ENCODE results near the gene BCL2L11. TPM values are rescaled to one million over a fixed set of nuclear protein-coding genes. Genes with fewer than 3 reads are reported as not detected.

BCL2L11 gene
- total RNA-seq, 4 donors from 2014 or later, result 8.8 to 41.8 (median 36.1) TPM

- in situ Hi-C loops (cut with MboI; ENCODE audit: low pct_ligation_motif_present in 1 of 4, low pct_unique_long_range_greater_than_20kb in 1 of 4, low sequenced_read_pairs in 3 of 4), result loop anchor here in 3 of 4 donors (10.0 to 25.0 kb wide), 4 partner anchors 299 to 598 kb away; no protein-coding TSS in a partner anchor
- H3K4me1 ChIP-seq, result peaks cover 6 to 23% (median 21%) of the 10 kb centered on the region in 4 donors
- peaks cover 48% of the 10 kb centered on the region for H3K27me3 ChIP-seq
- 89 to 90% methylated on average over 1 of the region's 1 CpG for WGBS, 2 donors (ENCODE audit: low coverage in 1 of 2)
- H3K36me3 ChIP-seq, result no peaks in the 10 kb centered on the region
- no peak for DNase-seq
- H3K4me3 ChIP-seq, result no peak overlapping the region
- TF ChIP-seq, protein P1, sequence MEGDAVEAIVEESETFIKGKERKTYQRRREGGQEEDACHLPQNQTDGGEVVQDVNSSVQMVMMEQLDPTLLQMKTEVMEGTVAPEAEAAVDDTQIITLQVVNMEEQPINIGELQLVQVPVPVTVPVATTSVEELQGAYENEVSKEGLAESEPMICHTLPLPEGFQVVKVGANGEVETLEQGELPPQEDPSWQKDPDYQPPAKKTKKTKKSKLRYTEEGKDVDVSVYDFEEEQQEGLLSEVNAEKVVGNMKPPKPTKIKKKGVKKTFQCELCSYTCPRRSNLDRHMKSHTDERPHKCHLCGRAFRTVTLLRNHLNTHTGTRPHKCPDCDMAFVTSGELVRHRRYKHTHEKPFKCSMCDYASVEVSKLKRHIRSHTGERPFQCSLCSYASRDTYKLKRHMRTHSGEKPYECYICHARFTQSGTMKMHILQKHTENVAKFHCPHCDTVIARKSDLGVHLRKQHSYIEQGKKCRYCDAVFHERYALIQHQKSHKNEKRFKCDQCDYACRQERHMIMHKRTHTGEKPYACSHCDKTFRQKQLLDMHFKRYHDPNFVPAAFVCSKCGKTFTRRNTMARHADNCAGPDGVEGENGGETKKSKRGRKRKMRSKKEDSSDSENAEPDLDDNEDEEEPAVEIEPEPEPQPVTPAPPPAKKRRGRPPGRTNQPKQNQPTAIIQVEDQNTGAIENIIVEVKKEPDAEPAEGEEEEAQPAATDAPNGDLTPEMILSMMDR (IDR thresholded peaks at IDR 0.05), result no peak
- TF ChIP-seq POLR2AphosphoS5 (IDR thresholded peaks at IDR 0.05) (no peak), EP300 (IDR thresholded peaks at IDR 0.05; ENCODE audit: low read depth) (no peak)
- no peak overlapping the region for H3K27ac ChIP-seq
- intact Hi-C loops (cut with DNase I; ENCODE audit: low total_unique reads), result no loop called here
- H3K9me3 ChIP-seq, result no peaks in the 10 kb centered on the region
Observed at GRCh38 chr2:111113838-111114237, 6.9 kb upstream of the BCL2L11 start.

DNA sequence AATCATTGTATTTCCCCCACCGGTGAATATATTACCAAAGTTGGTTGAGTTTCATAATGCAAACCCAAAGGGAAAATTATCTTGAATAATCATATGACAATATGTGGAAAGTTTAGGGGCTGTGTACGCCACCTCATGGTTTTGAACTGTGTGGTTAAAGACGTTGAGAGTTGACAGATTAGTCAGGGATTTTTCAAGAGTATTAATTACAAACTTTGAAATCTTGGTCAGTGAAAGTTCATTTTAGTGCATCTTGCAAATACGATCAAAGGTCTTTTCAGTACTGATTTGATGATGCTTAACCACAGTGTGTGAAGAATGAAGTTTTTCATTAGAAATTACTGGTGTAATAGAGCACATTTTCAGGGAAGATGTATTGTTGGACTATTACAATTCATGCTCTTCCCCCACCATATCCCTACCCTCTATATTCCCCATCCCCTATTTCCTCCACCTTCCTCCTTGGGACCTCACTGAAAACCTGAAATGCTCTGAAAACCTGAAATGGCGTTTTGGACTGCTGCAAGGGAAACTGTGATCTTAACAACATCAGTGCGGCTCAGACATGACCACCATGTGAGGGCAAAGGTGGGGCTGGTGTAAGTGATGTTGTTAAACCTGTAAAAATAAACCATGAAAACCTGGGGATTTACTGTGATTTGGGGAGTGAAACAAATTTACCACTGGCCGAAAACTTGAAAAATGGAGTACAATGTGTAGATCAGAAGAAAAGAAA is 4.5 kb upstream of the BCL2L11 start:
- Histone ChIP-seq H3K36me3 (no peaks in the 10 kb centered on the region), H3K27ac (no peak overlapping the region), H3K4me1 (peaks cover 11 to 38% (median 37%) of the 10 kb centered on the region in 4 donors), H3K9me3 (no peaks in the 10 kb centered on the region), H3K4me3 (no peak overlapping the region), H3K27me3 (peaks cover 61% of the 10 kb centered on the region)
- in situ Hi-C loops (cut with MboI; ENCODE audit: low pct_ligation_motif_present in 1 of 4, low pct_unique_long_range_greater_than_20kb in 1 of 4, low sequenced_read_pairs in 3 of 4), result loop anchor here in 3 of 4 donors (10.0 to 25.0 kb wide), 4 partner anchors 301 to 596 kb away; no protein-coding TSS in a partner anchor
- WGBS, 2 donors (ENCODE audit: low coverage in 1 of 2), result 60 to 61% methylated on average over 5 to 7 of the region's 7 CpGs
- TF ChIP-seq POLR2A (IDR thresholded peaks at IDR 0.05), result no peak
- DNase-seq, result no peak
- intact Hi-C loops (cut with DNase I; ENCODE audit: low total_unique reads), result no loop called here

GRCh38 chr2:111116843-111117597 is 3.7 kb upstream of the BCL2L11 start:
- WGBS, 2 donors (ENCODE audit: low coverage in 1 of 2), result 0 to 7% methylated on average over 8 to 27 of the region's 30 CpGs
- Histone ChIP-seq H3K4me3 (peak overlapping the region in 3 of 4 donors; percentile 23 to 73 (median 70)), H3K36me3 (no peaks in the 10 kb centered on the region), H3K4me1 (peaks cover 11 to 45% (median 38%) of the 10 kb centered on the region in 4 donors), H3K27me3 (peaks cover 55% of the 10 kb centered on the region), H3K9me3 (no peaks in the 10 kb centered on the region), H3K27ac (peak overlapping the region in 3 of 4 donors; percentile 8 to 85 (median 55))
- peak; percentile 85 for DNase-seq
- in situ Hi-C loops (cut with MboI; ENCODE audit: low pct_ligation_motif_present in 1 of 4, low pct_unique_long_range_greater_than_20kb in 1 of 4, low sequenced_read_pairs in 3 of 4) (loop anchor here in 3 of 4 donors (10.0 to 25.0 kb wide), 4 partner anchors 302 to 595 kb away; no protein-coding TSS in a partner anchor), intact Hi-C loops (cut with DNase I; ENCODE audit: low total_unique reads) (no loop called here)
- no peak for TF ChIP-seq POLR2AphosphoS5 (IDR thresholded peaks at IDR 0.05)
- TF ChIP-seq, protein P1 (IDR thresholded peaks at IDR 0.05), result peak; percentile 84 to 92 (median 89)

DNA sequence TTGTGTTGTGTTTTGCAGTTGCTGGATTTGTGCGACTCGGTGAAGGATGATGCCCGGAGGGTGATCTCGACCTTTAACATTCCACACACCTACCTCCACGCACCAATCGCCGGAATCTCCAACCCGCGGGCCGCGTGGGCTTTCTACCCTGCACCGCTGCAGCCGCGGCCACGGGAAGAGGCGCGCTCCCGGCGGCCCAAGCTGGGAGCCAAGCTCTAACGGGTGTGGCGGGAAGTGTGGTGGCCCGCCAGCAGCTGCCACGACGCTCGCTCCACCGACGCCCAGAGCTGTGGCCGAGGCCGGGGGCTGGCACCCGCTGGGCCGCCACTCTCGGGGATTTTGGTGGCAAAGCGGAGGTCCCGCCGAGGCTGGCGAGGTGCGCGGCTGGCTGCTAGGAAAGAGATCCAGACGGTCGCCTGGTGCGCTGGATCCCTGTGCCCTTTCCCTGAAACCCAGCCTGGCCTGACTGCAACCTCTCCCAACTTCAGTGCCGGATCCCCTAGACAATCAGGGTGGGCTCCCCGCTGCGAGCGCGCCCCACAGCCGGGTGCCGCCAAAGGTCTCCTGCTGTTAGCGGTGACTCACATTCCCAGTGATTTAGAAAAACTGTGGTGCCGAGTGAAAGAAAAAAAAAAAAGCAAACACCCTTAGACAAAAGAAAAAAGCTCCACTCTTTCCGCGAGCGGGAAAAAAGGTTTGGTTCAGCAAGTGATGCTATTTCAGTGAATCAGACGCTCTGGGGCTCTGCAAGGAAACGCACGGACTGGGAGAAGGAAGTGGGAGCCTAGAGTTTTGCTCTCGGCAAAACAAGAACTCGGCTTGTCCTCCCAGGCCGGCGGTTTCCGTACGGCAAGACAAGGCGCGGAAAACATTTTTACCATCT is 2.9 kb upstream of the BCL2L11 start:
- H3K27ac ChIP-seq, result peak overlapping the region; percentile 8 to 88 (median 70)
- peak; percentile 50 for DNase-seq
- H3K9me3 ChIP-seq, result no peaks in the 10 kb centered on the region
- peaks cover 55% of the 10 kb centered on the region for H3K27me3 ChIP-seq
- in situ Hi-C loops (cut with MboI; ENCODE audit: low pct_ligation_motif_present in 1 of 4, low pct_unique_long_range_greater_than_20kb in 1 of 4, low sequenced_read_pairs in 3 of 4) (loop anchor here in 3 of 4 donors (10.0 to 25.0 kb wide), 4 partner anchors 303 to 594 kb away; no protein-coding TSS in a partner anchor), intact Hi-C loops (cut with DNase I; ENCODE audit: low total_unique reads) (no loop called here)
- WGBS, 2 donors (ENCODE audit: low coverage in 1 of 2), result 4 to 25% methylated on average over 14 to 60 of the region's 64 CpGs
- peak in 2 of 3 donors; percentile 18 to 19 for TF ChIP-seq POLR2AphosphoS5 (IDR thresholded peaks at IDR 0.05)
- TF ChIP-seq POLR2A (IDR thresholded peaks at IDR 0.05), result no peak
- no peaks in the 10 kb centered on the region for H3K36me3 ChIP-seq
- H3K4me1 ChIP-seq, result peaks cover 11 to 48% (median 39%) of the 10 kb centered on the region in 4 donors
- peak overlapping the region in 3 of 4 donors; percentile 23 to 73 (median 70) for H3K4me3 ChIP-seq

Measured in transverse colon (tissue), 4 donors.